Neural crest cell (in vitro differentiated cells): ENCODE results near the gene SRGN. TPM values are rescaled to one million over a fixed set of nuclear protein-coding genes. Genes with fewer than 3 reads are reported as not detected.

ENCODE experiments used
- DNase-seq: peaks from one replicate; pipeline ENCODE4 v3.0.0; 2021; ENCODE audit warnings: low read depth, mixed read lengths, low spot score
- H3K27ac Mint-ChIP-seq: one replicate; pipeline ENCODE4 v1.8.0; 2021; ENCODE audit warnings: mild to moderate bottlenecking, mixed read lengths; ENCODE audit not compliant: unreplicated experiment
- H3K27me3 Mint-ChIP-seq: 2 replicates; pipeline ENCODE4 v1.8.0; 2021; ENCODE audit warnings: low read depth, mild to moderate bottlenecking, mixed read lengths
- H3K36me3 Mint-ChIP-seq: 2 replicates; pipeline ENCODE4 v1.8.0; 2021; ENCODE audit warnings: low read depth, mild to moderate bottlenecking, mixed read lengths
- H3K4me1 Mint-ChIP-seq: 2 replicates; pipeline ENCODE4 v1.8.0; 2021; ENCODE audit warnings: mixed read lengths
- H3K4me3 Mint-ChIP-seq: one replicate; pipeline ENCODE4 v1.8.0; 2021; ENCODE audit warnings: mild to moderate bottlenecking, mixed read lengths
- H3K9me3 Mint-ChIP-seq: 2 replicates; pipeline ENCODE4 v1.8.0; 2021; ENCODE audit warnings: mixed read lengths
- CTCF ChIP-seq: fragments of 200-600 bp; sonication (generic); conservative IDR thresholded peaks from 2 replicates; pipeline ENCODE4 v1.5.0; 2021; ENCODE audit warnings: antibody characterized with exemption, mild to moderate bottlenecking
- total RNA-seq: library from RNA; stranded (reverse); gene quantifications from 2 replicates; pipeline ENCODE4 v1.2.1, GENCODE V29; 2021

SRGN gene
- total RNA-seq, 1 donor from 2014 or later = not detected

- Mint-ChIP-seq H3K27me3 (peaks cover 3% of the 10 kb centered on the region), H3K9me3 (no peaks in the 10 kb centered on the region), H3K27ac (no peak overlapping the region), H3K4me3 (no peak overlapping the region), H3K4me1 (no peaks in the 10 kb centered on the region), H3K36me3 (no peaks in the 10 kb centered on the region)
- DNase-seq = no peak
- TF ChIP-seq CTCF = no peak
These were observed 6.0 kb downstream of the SRGN start for GRCh38 chr10:69093933-69094332.

- no peak for TF ChIP-seq CTCF
- H3K4me3 Mint-ChIP-seq = no peak overlapping the region
- no peak overlapping the region for H3K27ac Mint-ChIP-seq
- H3K36me3 Mint-ChIP-seq = no peaks in the 10 kb centered on the region
- no peaks in the 10 kb centered on the region for H3K9me3 Mint-ChIP-seq
- DNase-seq = no peak
- H3K27me3 Mint-ChIP-seq = peaks cover 3% of the 10 kb centered on the region
- peaks cover 3% of the 10 kb centered on the region for H3K4me1 Mint-ChIP-seq
These were observed 8.1 kb downstream of the SRGN start for GRCh38 chr10:69096045-69096444.

GRCh38 chr10:69097729-69098128, 9.8 kb downstream of the SRGN start:
- H3K27ac Mint-ChIP-seq = no peak overlapping the region
- no peaks in the 10 kb centered on the region for H3K9me3 Mint-ChIP-seq
- no peak for DNase-seq
- no peak overlapping the region for H3K4me3 Mint-ChIP-seq
- H3K36me3 Mint-ChIP-seq = no peaks in the 10 kb centered on the region
- no peak for TF ChIP-seq CTCF
- H3K27me3 Mint-ChIP-seq = peaks cover 3% of the 10 kb centered on the region
- H3K4me1 Mint-ChIP-seq = peaks cover 9% of the 10 kb centered on the region

- no peaks in the 10 kb centered on the region for H3K36me3 Mint-ChIP-seq
- H3K27ac Mint-ChIP-seq = no peak overlapping the region
- no peak for DNase-seq
- H3K4me3 Mint-ChIP-seq = no peak overlapping the region
- peaks cover 3% of the 10 kb centered on the region for H3K27me3 Mint-ChIP-seq
- peaks cover 9% of the 10 kb centered on the region for H3K4me1 Mint-ChIP-seq
- TF ChIP-seq CTCF = no peak
- no peaks in the 10 kb centered on the region for H3K9me3 Mint-ChIP-seq
These were observed 12.4 kb downstream of the SRGN start for GRCh38 chr10:69100136-69100872.

GRCh38 chr10:69101451-69102095, 13.7 kb downstream of the SRGN start:
- H3K4me3 Mint-ChIP-seq = no peak overlapping the region
- no peak for DNase-seq
- peaks cover 9% of the 10 kb centered on the region for H3K4me1 Mint-ChIP-seq
- peaks cover 4% of the 10 kb centered on the region for H3K27me3 Mint-ChIP-seq
- TF ChIP-seq CTCF = no peak
- no peaks in the 10 kb centered on the region for H3K36me3 Mint-ChIP-seq
- no peak overlapping the region for H3K27ac Mint-ChIP-seq
- no peaks in the 10 kb centered on the region for H3K9me3 Mint-ChIP-seq
